Stimulated activated CD4-positive, alpha-beta T cell treated with anti-CD3 and anti-CD28 coated beads, Interleukin-12 subunit alpha, Interleukin-12 subunit beta, amount 100 ng/mL, for 4 hours (primary cell): ENCODE data around the gene EYS.
"Not testable (repeated sequence)": the region's sequence is repeated elsewhere in the genome, so short reads cannot be mapped to it uniquely, and the experiment has no call there.

Experiments
- DNase-seq: peaks from one replicate; pipeline ENCODE4 v3.0.0-alpha.2; 2020

The EYS gene

GRCh38 chr6:64527899-64528298 is 1179.1 kb downstream of the EYS start:
- no peak for DNase-seq

DNA sequence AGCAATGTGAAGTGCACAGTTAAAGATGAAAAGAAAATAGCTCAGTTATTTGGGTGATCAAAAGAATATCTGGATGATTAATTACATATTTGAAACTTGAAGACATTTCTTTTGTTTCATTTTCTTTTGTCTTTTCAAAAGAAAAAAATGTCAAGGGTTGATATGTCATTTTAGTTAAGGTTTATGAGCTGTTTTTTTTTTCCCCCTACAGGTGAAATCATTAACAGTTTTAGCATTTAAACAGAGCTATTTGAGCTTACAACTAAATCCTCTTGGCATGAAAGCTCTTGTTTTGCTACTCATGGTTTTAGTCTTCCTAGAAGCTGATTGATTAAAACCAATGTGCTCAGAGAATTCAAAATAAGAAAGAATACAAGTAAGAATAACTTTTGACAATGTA is 1184.2 kb downstream of the EYS start:
- DNase-seq: no peak

GRCh38 chr6:64520050-64520449 is 1187.0 kb downstream of the EYS start:
- DNase-seq: no peak

DNA sequence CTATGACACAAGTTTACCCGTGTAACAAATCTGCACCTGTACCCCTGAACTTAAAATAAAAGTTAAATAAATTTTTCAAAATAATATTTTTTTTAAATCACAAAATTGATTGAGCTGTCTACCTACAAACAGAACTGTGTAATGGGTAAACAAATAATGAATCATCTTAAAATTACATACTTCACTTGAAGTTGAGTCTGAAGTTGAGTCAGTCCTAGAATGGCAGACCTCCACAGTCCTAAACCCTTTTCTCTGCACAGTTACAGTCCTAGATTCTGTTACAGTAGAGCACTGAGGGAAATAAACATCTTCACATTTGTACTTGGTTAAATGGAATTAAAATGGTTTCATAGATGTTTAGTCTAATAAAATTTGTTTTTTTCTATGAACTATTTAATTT is 1190.6 kb downstream of the EYS start:
- DNase-seq: no peak

DNA sequence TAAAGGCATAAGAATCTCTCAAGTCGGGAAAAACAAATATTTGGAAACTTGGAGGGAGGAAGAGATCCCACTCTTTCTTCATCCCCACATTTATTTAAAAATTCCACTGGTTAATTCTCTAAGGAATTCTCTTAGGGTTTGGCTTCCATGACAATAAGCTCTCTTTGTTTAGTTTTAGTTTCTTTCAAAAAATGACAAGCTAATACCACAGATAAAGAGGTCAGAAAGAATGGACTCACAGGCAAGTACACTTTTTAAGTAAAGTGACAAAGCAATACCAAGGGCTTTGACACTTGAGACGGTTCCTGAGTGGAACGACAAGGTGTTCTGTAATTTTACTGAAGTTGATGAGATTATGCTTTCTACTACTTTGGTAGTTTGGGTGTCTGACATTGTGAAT is 1199.4 kb downstream of the EYS start:
- no peak for DNase-seq

GRCh38 chr6:64505312-64505711 is 1201.7 kb downstream of the EYS start:
- no peak for DNase-seq

GRCh38 chr6:64504503-64504902 is 1202.5 kb downstream of the EYS start:
- DNase-seq: no peak

DNA sequence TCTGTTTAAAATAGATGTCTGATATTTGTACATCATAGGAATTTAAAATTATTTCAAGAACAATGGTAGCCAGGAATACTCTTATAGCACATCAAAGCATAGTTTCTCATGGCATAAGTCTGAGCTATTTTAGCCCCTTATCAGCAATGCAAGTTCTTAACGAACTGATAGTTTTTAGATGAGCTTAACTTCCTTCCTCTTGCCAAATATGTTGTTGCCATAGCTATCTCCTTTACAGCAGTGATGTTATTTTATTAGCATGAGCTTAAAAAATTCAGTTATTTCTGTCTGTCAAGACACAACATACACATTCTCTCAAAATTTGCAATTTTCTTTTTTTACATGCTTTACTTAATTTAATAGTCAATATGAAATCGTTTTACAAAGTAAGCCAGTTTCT is 1204.2 kb downstream of the EYS start:
- DNase-seq: no peak

- DNase-seq: no peak
These were observed 1209.4 kb downstream of the EYS start for GRCh38 chr6:64497634-64498033.

DNA sequence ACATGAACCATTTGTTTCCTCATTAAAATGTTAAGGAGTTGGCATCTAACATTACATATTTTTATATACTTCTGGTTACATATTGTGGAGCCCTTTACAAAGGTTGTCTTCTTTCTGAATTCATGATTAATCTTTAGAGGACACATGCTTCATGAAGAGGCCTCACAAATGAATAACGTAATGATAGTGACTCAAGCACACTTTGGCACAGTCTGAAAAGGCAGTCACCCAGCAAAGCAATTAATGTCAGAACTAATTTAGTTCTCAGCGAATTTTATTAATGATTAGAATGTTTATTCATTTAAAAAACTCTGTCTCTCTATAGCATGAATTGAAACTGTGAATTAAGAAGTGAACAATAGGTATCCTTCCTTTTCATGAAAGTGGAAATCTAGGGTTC is 1217.3 kb downstream of the EYS start:
- no peak for DNase-seq

DNA sequence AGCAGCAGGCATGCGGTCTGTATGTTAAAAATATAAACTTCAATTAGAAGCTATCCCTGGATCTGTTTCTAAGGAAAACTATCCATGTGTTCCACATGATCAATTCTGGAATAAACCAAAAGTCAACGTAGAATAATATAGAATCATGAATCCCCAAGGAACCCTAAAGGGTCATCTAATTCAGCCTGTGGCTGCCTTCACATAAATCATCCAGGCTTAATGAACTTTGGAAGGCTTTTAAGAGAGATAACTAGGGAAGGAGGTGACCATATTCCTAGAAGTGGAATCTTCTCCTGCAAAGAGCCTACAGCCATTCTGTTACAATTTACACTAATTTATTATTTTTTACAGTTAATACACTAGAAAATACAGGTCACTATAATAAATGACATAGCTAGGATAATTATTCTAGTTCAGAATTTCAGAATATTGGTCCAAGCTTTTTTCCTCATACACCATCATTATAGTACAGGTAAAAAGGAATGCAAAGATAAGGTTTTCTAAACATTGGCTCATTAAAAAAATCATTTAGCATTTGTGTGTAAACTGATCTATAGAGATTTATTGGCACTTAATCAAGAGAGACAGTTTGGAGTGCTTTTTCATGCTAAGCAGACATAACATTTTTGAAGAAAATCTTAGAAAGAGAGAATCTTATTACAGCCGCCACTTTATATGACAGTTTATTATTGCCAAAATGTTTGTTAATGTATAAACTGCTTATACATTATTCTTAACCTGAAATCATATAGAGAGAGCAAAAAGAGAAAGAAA is 1220.3 kb downstream of the EYS start:
- DNase-seq: no peak

- DNase-seq: no peak
These were observed 1223.0 kb downstream of the EYS start for GRCh38 chr6:64483956-64484499.

DNA sequence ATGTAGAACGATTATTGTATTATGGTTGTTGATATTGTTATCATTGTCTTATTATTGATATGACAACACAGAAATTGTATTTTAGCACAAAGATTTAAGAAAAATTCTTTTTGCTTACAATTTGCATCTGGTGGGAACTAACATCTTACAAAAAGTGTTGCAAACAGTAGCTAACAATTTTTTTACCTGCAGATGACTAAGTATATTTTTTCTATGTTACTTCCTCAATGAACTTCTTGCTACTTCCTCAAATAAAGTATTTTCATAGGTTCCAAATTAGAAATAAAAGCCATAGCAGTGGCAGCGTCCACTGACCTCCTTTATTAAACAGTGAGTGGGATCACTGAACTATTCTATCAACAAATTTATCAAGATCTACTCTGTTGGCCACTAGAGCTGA is 1224.4 kb downstream of the EYS start:
- no peak for DNase-seq

- DNase-seq: no peak
These were observed 1227.9 kb downstream of the EYS start for GRCh38 chr6:64479134-64479533.

DNA sequence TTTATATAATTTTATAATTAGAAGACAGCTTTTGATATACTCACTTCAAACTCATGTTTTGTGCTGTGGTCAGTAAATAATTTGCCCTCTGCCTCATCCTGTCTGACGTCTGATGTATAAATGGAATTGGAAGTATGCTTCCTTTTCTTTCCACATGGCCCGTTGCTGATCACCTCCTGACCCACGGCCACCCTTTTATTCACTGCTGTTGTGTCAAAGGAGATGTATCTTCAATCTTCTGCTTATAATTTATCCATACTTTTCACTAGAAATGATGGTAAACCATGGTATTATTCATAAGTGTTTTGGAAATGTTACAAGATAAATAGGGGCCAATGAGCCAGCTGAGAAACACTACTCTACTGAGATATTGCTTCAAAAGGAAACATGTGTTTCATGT is 1229.6 kb downstream of the EYS start:
- no peak for DNase-seq

DNA sequence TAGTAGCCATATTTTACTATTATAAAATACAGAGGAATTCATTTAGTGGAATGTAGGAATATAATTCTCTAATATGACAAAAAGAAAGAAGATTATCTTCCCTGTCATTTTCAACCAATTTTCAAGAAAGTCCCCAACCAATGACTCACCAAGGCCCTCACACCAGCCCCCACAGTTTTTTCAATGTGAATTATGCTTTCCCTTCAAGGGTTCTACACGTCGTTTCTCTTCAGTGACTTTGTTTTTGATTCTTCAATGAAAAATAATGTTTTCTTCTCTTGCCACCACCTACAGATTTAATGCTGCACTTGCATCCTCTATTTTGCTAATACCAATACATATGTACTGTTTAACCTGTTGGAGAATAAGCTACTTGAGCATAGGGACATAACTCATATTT is 1230.1 kb downstream of the EYS start:
- DNase-seq: no peak

- not testable (repeated sequence) for DNase-seq
These were observed 1237.6 kb downstream of the EYS start for GRCh38 chr6:64469405-64469804.

GRCh38 chr6:64467656-64468055 is 1239.4 kb downstream of the EYS start:
- no peak for DNase-seq

DNA sequence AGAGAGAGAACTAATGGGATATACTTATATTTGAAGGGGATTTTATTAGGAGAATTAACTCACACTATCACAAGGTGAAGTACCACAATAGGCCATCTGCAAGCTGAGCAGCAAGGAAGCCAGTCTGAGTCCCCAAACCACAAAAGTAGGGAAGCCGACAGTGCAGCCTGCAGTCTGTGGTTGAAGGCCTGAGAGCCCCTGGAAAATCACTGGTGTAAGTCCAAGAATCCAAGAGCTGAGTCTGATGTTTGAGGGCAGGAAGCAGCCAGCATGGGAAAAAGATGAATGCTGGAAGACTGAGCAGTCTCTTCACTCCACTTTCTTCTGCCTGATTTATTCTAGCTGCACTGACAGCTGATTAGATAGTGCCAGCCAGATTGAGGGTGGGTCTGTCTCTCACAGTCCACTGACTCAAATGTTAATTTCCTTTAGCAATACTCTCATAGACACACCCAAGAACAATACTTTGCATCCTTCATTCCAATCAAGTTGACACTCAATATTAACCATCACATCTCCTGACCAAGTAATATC is 1247.5 kb downstream of the EYS start:
- no peak for DNase-seq

GRCh38 chr6:64448101-64448500 is 1258.9 kb downstream of the EYS start:
- not testable (repeated sequence) for DNase-seq

DNA sequence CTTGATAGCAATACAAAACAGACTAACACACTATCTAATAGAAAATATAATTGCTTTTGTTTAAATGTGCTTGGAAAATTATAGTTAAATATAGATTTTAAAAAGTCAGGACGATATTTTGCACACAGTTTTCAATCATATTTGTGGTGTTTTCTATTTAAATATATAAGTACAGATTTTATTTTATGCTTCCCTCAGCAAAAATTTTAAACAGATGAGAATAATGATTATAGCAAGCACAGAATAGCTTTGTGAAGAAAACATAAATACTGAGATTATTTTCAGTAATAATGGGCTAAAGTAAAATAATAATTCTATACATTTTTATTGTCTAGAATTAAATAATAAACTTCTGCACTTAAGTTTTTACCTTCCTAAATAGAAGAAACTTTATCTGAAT is 1262.0 kb downstream of the EYS start:
- DNase-seq: no peak

GRCh38 chr6:64439274-64439673 is 1267.8 kb downstream of the EYS start:
- DNase-seq: no peak

GRCh38 chr6:64437996-64438395 is 1269.0 kb downstream of the EYS start:
- DNase-seq: no peak

- DNase-seq: no peak
These were observed 1277.1 kb downstream of the EYS start for GRCh38 chr6:64429926-64430325.

GRCh38 chr6:64428186-64428585 is 1278.8 kb downstream of the EYS start:
- no peak for DNase-seq
